Stomach (tissue), 4 donors: ENCODE measurements around the gene DCLRE1A.

ENCODE experiments used
- POLR2A ChIP-seq, 4 donors: fragments of 450-650 bp; IDR thresholded peaks; one replicate each; pipeline ENCODE4 v1.6.1; 2016; ENCODE audit warnings: antibody characterized with exemption in 4 of 4, control low read depth in 2 of 4, mild to moderate bottlenecking in 1 of 4, moderate library complexity in 1 of 4
- TF ChIP-seq, protein P1 (sequence below), 7 experiments: fragments of 450-650 bp in 4 of 7; fragments of 200-600 bp in 3 of 7; sonication (generic) in 3 of 7; IDR thresholded peaks; one replicate each; pipeline ENCODE4 v1.5.1; 2016 to 2019; ENCODE audit warnings: antibody characterized with exemption in 7 of 7, control low read depth in 2 of 7, mild to moderate bottlenecking in 1 of 7

DNA sequence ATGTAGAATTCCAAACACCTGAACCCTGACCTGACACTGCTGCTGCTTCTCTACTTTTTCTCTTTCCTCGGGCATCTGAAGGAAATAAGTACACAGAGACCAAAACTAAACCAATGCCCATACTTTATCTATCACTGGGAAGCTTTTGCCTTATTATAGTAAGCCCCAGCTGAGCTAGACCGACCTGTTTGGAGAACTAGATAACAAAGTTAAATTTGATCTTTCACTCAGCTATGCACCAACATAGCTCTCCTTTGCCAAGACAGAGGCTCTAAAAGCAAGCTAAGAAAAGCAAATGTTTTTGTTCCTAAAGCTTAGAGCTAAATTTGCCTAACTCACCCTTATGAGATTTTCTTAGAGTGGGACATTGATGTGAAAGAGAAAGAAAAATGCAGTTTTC, 39.7 kb upstream of the DCLRE1A start:
- TF ChIP-seq, protein P1, sequence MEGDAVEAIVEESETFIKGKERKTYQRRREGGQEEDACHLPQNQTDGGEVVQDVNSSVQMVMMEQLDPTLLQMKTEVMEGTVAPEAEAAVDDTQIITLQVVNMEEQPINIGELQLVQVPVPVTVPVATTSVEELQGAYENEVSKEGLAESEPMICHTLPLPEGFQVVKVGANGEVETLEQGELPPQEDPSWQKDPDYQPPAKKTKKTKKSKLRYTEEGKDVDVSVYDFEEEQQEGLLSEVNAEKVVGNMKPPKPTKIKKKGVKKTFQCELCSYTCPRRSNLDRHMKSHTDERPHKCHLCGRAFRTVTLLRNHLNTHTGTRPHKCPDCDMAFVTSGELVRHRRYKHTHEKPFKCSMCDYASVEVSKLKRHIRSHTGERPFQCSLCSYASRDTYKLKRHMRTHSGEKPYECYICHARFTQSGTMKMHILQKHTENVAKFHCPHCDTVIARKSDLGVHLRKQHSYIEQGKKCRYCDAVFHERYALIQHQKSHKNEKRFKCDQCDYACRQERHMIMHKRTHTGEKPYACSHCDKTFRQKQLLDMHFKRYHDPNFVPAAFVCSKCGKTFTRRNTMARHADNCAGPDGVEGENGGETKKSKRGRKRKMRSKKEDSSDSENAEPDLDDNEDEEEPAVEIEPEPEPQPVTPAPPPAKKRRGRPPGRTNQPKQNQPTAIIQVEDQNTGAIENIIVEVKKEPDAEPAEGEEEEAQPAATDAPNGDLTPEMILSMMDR (IDR thresholded peaks at IDR 0.05): no peak
- no peak for TF ChIP-seq POLR2A (IDR thresholded peaks at IDR 0.05)
